Subcutaneous adipose tissue (tissue), 4 donors: Measurements from ENCODE around the gene HSD17B2. TPM values are rescaled to one million over a fixed set of nuclear protein-coding genes. Genes with fewer than 3 reads are reported as not detected.

Source experiments
- CTCF ChIP-seq: fragments of 450-650 bp; IDR thresholded peaks from one replicate; pipeline ENCODE4 v1.5.1; 2016; ENCODE audit warnings: low read depth, mild to moderate bottlenecking, control low read depth, antibody characterized with exemption, moderate library complexity
- total RNA-seq, 4 donors: library from RNA; depleted of rRNA; stranded (reverse); fragments of >200 nt; gene quantifications; one replicate each; pipeline ENCODE4 v1.1.0, GENCODE V29; 2016

The HSD17B2 gene
- total RNA-seq, 4 donors from 2014 or later, result not detected

DNA sequence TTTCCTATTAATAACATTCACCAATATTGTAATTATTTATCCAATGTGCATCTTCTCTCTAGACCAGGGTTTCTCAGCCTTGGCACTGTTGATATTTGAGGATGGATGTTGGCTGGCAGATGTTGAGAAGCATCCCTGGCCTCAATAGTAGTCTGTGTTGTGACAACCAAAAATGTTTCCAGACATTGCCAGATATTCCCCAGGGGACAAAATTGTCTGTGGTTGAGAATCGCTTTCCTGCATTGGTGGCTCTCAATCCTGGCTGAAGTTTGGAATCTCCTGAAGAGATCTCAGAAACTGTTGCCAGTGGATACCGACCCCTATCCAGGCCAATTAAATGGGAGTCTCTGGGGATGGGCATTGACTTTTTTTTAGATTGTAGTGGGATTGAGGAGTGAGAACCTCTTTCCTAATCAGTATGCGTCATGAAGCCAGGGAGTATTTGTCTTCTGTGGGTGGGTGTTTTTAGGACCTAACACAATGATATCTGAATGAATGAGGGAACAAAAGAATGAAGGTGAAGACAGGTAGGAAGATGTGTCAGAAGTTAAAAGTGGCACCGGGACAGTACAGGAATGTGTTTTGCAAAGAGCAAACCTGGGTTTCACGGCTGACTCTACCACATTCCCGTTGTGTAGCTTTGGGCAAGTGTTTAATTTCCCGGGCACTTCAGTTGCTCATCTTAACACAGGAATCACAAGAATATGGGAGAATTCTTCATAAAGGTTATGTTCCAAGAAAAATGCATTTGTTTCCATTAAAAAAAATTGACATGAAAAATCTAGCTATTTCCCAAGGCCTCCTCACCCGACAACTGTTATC is 24.3 kb downstream of the HSD17B2 start:
- TF ChIP-seq CTCF, result no peak

- no peak for TF ChIP-seq CTCF
These were observed 24.9 kb downstream of the HSD17B2 start for GRCh38 chr16:82059983-82060421.

DNA sequence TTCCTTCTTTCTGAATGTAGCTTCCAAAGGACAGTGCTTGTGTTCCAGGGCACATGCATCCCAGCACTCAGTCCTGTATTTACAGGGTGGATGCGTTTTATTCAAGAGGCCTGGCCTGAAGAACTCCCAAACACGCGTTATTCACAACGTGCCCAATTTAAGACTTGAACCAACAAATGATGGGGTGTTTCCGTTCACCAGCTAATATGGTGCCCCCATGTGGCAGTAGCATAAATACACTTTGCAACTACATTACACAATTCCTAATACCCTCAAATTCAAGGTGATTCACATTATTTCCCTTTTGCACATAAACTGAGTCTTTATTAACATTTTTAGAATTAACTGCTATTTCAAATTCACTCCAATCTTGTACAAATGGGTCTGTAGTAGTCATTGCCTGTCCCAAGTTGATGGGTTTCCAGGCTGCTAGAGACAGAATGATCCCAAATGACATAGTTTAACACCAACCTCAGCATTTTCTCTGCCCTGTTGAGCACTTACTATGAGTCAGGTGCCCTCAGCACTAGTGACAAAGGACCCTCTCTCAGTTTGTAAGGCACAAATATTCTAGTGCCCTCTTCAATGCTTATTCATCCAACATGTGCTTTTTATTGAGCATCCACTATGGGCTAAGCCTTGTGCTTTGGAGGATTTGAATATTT is 26.9 kb downstream of the HSD17B2 start:
- TF ChIP-seq CTCF, result no peak

DNA sequence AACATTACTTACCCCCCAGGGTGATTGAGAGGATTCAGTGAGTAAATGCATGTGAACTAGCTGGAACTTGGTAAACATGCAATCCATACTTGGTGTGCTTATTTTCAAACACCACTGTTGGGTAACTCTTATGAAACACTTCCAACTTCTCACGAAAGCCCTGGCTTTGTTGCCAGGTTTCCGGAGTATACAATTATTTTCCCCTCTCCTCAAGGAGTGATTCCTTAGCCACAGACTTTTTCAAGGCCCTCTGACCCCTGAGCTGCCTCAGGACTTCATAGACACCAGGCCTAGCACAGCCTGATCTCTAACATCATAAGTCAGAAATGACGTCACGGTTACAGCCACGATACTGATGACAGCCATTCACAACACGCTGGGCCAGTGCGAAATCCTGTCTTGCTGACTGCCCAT is 27.6 kb downstream of the HSD17B2 start:
- TF ChIP-seq CTCF, result no peak

- no peak for TF ChIP-seq CTCF
These were observed 28.5 kb downstream of the HSD17B2 start for GRCh38 chr16:82063456-82064082.

GRCh38 chr16:82067042-82067803 is 32.2 kb downstream of the HSD17B2 start:
- TF ChIP-seq CTCF, result no peak
